ENCODE data around the gene EHMT2. TPM values are rescaled to one million over a fixed set of nuclear protein-coding genes. Genes with fewer than 3 reads are reported as not detected.

The EHMT2 gene
- total RNA-seq, 1 experiment from 2014 or later = 68.3 TPM

DNA sequence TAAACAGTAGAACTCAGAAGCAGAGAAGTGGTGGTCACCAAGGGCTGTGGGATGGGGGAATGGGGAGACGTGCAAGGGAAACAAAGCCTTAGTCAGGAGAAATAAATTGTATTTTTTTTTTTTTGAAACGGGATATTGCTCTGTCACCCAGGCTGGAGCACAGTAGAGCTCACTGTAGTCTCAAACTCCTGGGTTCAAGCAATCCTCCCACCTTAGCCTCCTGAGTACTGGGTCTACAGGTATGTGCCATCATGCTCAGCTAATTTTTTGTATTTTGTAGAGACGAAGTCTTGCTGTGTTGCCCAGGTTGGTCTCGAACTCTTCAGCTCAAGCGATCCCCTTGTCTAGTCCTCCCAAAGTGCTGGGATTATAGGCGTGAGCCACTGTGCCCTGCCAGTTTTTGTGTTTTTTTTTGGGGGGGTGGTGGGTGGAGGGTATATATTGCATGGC lies 66.6 kb downstream of the EHMT2 start:
- TF ChIP-seq EZH2 (IDR thresholded peaks at IDR 0.05; ENCODE audit: low read depth) = no peak
- TF ChIP-seq, protein P1, sequence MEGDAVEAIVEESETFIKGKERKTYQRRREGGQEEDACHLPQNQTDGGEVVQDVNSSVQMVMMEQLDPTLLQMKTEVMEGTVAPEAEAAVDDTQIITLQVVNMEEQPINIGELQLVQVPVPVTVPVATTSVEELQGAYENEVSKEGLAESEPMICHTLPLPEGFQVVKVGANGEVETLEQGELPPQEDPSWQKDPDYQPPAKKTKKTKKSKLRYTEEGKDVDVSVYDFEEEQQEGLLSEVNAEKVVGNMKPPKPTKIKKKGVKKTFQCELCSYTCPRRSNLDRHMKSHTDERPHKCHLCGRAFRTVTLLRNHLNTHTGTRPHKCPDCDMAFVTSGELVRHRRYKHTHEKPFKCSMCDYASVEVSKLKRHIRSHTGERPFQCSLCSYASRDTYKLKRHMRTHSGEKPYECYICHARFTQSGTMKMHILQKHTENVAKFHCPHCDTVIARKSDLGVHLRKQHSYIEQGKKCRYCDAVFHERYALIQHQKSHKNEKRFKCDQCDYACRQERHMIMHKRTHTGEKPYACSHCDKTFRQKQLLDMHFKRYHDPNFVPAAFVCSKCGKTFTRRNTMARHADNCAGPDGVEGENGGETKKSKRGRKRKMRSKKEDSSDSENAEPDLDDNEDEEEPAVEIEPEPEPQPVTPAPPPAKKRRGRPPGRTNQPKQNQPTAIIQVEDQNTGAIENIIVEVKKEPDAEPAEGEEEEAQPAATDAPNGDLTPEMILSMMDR (conservative IDR thresholded peaks at IDR 0.05) = no peak
- Histone ChIP-seq H3K36me3 (ENCODE audit: low read depth) (0 out of 2 replicates have a peak, but pooled peaks cover under 1% of the 10 kb centered on the region), H3F3A (ENCODE audit: insufficient read depth, low read depth) (peaks cover 49% of the 10 kb centered on the region), H2AFZ (no peak overlapping the region), H3K4me1 (replicated peaks; ENCODE audit: insufficient read depth) (peaks cover 28% of the 10 kb centered on the region), H3K9me2 (ENCODE audit: insufficient read depth) (no peaks in the 10 kb centered on the region), H3K27me3 (ENCODE audit: insufficient read depth, low read depth) (no peaks in the 10 kb centered on the region), H3K27ac (peak overlapping the region; percentile 24), H3K4me3 (peak overlapping the region; percentile 67), H4K20me1 (ENCODE audit: insufficient read depth) (peaks cover 24% of the 10 kb centered on the region), H3K79me2 (ENCODE audit: low read depth) (peaks cover 65% of the 10 kb centered on the region), H3K9me3 (ENCODE audit: insufficient read depth, low read depth) (no peaks in the 10 kb centered on the region), H3K4me2 (peak overlapping the region; percentile 88)
- BruUV-seq (replicated peaks) = no TSS peak
- intact Hi-C loops (cut with micrococcal nuclease; ENCODE audit: unreplicated experiment) = loop anchor here (1.0 to 5.0 kb wide), 6 partner anchors 16 to 121 kb away; partner anchors contain the start of genes EHMT2, HSPA1A, HSPA1L and SLC44A4
- ChIA-PET CTCF (interaction anchor here (0.6 to 0.7 kb wide), 2 partner anchors 35 to 166 kb away, joined by 7 to 11 read pairs; partner anchors contain the start of genes GPANK1 and VARS1), POLR2A (ENCODE audit: unreplicated experiment) (interaction anchor here (0.6 to 1.2 kb wide), 2 partner anchors 16 to 170 kb away, joined by 4 to 5 read pairs; partner anchors contain the start of gene C6orf47)
- DNase-seq = no peak

Other genes with a start within 250 kb of the EHMT2 start
- 336 and 358 TPM in 2 replicates for gene BAG6, start 245.0 kb downstream of the EHMT2 start, total RNA-seq (2021)
- gene APOM, start 241.8 kb downstream of the EHMT2 start, total RNA-seq (2021) = 2.7 and 2.9 TPM in 2 replicates
- gene C6orf47, start 236.9 kb downstream of the EHMT2 start, total RNA-seq (2021) = 17.2 and 17.8 TPM in 2 replicates
- 11.5 and 13.0 TPM in 2 replicates for gene GPANK1, start 232.7 kb downstream of the EHMT2 start, total RNA-seq (2021)
- 152 and 173 TPM in 2 replicates for gene CSNK2B, start 231.6 kb downstream of the EHMT2 start, total RNA-seq (2021)
- 20.9 and 24.0 TPM in 2 replicates for gene LY6G5B, start 227.7 kb downstream of the EHMT2 start, total RNA-seq (2021)
- 2.6 and 3.7 TPM in 2 replicates for gene LY6G5C, start 216.6 kb downstream of the EHMT2 start, total RNA-seq (2021)
- gene ABHD16A, start 194.4 kb downstream of the EHMT2 start, total RNA-seq (2021) = 31.3 and 35.2 TPM in 2 replicates
- gene LY6G6F, start 190.8 kb downstream of the EHMT2 start, total RNA-seq (2021) = not detected in 2 replicates
- not detected in 2 replicates for gene LY6G6D, start 182.3 kb downstream of the EHMT2 start, total RNA-seq (2021)
- gene LY6G6C, start 176.0 kb downstream of the EHMT2 start, total RNA-seq (2021) = 1.2 and 2.1 TPM in 2 replicates
- 0.43 and 0.59 TPM in 2 replicates for gene MPIG6B, start 174.3 kb downstream of the EHMT2 start, total RNA-seq (2021)
- gene DDAH2, start 168.4 kb downstream of the EHMT2 start, total RNA-seq (2021) = 58.3 and 99.6 TPM in 2 replicates
- 546 and 599 TPM in 2 replicates for gene CLIC1, start 161.2 kb downstream of the EHMT2 start, total RNA-seq (2021)
- gene MSH5, start 157.7 kb downstream of the EHMT2 start, total RNA-seq (2021) = 50.0 and 68.8 TPM in 2 replicates
- 11.1 and 16.9 TPM in 2 replicates for gene SAPCD1, start 135.0 kb downstream of the EHMT2 start, total RNA-seq (2021)
- 6.0 and 9.6 TPM in 2 replicates for gene VWA7, start 120.4 kb downstream of the EHMT2 start, total RNA-seq (2021)
- gene VARS1, start 101.9 kb downstream of the EHMT2 start, total RNA-seq (2021) = 99.6 and 124 TPM in 2 replicates
- 67.5 and 74.3 TPM in 2 replicates for gene LSM2, start 90.7 kb downstream of the EHMT2 start, total RNA-seq (2021)
- gene HSPA1L, start 82.4 kb downstream of the EHMT2 start, total RNA-seq (2021) = 2.3 and 2.6 TPM in 2 replicates
- gene HSPA1A, start 82.2 kb downstream of the EHMT2 start, total RNA-seq (2021) = 378 and 385 TPM in 2 replicates
- 334 and 340 TPM in 2 replicates for gene HSPA1B, start 70.0 kb downstream of the EHMT2 start, total RNA-seq (2021)
- 23.1 and 23.4 TPM in 2 replicates for gene NEU1, start 34.9 kb downstream of the EHMT2 start, total RNA-seq (2021)
- 44.4 and 44.9 TPM in 2 replicates for gene SLC44A4, start 18.7 kb downstream of the EHMT2 start, total RNA-seq (2021)
- 16.2 and 20.3 TPM in 2 replicates for gene ZBTB12, start 4.4 kb upstream of the EHMT2 start, total RNA-seq (2021)
- 0.96 and 2.4 TPM in 2 replicates for gene C2, start 30.0 kb upstream of the EHMT2 start, total RNA-seq (2021)
- gene CFB, start 48.4 kb upstream of the EHMT2 start, total RNA-seq (2021) = 22.6 and 25.5 TPM in 2 replicates
- 43.0 and 50.8 TPM in 2 replicates for gene NELFE, start 61.3 kb upstream of the EHMT2 start, total RNA-seq (2021)
- gene SKIC2, start 61.5 kb upstream of the EHMT2 start, total RNA-seq (2021) = 67.9 and 86.0 TPM in 2 replicates
- 24.5 and 36.0 TPM in 2 replicates for gene DXO, start 74.4 kb upstream of the EHMT2 start, total RNA-seq (2021)
- gene C4A, start 84.4 kb upstream of the EHMT2 start, total RNA-seq (2021) = 7.0 and 9.3 TPM in 2 replicates
- 7.5 and 8.3 TPM in 2 replicates for gene C4B, start 117.1 kb upstream of the EHMT2 start, total RNA-seq (2021)
- gene CYP21A2, start 140.7 kb upstream of the EHMT2 start, total RNA-seq (2021) = 0.33 TPM in 1 of 2 replicates, not detected in the other
- gene TNXB, start 211.6 kb upstream of the EHMT2 start, total RNA-seq (2021) = 15.1 and 22.1 TPM in 2 replicates
- gene ATF6B, start 230.5 kb upstream of the EHMT2 start, total RNA-seq (2021) = 87.2 and 102 TPM in 2 replicates
- 11.6 and 12.6 TPM in 2 replicates for gene FKBPL, start 232.6 kb upstream of the EHMT2 start, total RNA-seq (2021)